Stimulated activated CD4-positive, alpha-beta T cell treated with anti-CD3 and anti-CD28 coated beads, Interleukin-1b, Interleukin-23, amount 100 ng/mL, for 1 hour (primary cell): Measurements from ENCODE around the gene ADGRL3.
"Not testable (repeated sequence)": the region's sequence is repeated elsewhere in the genome, so short reads cannot be mapped to it uniquely, and the experiment has no call there.

ENCODE experiments used
- DNase-seq, 2 donors: peaks; one replicate each; pipeline ENCODE4 v3.0.0-alpha.2; 2020; ENCODE audit warnings: low read depth in 2 of 2

ADGRL3 gene

DNA sequence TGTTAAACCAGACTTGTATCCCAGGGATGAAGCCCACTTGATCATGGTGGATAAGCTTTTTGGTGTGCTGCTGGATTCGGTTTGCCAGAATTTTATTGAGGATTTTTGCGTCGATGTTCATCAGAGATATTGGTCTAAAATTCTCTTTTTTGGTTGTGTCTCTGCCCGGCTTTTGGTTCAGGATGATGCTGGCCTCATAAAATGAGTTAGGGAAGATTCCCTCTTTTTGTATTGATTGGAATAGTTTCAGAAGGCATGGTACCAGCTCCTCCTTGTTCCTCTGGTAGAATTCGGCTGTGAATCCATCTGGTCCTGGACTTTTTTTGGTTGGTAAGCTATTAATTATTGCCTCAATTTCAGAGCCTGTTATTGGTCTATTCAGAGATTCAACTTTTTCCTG lies 556.8 kb downstream of the ADGRL3 start:
- DNase-seq: not testable (repeated sequence)

DNA sequence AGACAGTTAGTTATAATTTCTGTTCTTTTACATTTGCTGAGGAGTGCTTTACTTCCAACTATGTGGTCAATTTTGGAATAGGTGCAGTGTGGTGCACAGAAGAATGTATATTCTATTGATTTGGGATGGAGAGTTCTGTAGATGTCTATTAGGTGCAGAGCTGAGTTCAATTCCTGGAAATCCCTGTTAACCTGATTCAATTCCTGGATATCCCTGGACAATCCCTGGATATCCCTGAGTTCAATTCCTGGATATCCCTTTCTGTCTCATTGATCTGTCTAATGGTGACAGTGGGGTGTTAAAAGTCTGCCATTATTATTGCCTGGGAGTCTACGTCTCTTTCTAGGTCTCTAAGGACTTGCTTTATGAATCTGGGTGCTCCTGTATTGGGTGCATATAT lies 557.9 kb downstream of the ADGRL3 start:
- DNase-seq: not testable (repeated sequence)

DNA sequence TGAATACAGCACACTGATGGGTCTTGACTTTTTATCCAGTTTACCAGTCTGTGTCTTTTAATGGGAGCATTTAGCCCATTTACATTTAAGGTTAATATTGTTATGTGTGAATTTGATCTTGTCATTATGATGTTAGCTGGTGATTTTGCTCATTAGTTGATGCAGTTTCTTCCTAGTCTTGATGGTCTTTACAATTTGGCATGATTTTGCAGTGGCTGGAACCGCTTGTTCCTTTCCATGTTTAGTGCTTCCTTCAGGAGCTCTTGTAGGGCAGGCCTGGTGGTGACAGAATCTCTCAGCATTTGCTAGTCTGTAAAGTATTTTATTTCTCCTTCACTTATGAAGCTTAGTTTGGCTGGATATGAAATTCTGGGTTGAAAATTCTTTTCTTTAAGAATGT lies 558.5 kb downstream of the ADGRL3 start:
- DNase-seq: not testable (repeated sequence)

DNA sequence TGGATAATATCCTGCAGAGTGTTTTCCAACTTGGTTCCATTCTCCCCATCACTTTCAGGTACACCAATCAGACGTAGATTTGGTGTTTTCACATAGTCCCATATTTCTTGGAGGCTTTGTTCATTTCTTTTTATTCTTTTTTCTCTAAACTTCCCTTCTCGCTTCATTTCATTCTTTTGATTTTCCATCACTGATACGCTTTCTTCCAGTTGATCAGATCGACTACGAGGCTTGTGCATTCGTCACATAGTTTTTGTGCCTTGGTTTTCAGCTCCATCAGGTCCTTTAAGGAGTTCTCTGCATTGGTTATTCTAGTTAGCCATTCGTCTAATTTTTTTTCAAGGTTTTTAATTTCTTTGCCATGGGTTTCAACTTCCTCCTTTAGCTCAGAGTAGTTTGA lies 559.1 kb downstream of the ADGRL3 start:
- DNase-seq: not testable (repeated sequence)

DNA sequence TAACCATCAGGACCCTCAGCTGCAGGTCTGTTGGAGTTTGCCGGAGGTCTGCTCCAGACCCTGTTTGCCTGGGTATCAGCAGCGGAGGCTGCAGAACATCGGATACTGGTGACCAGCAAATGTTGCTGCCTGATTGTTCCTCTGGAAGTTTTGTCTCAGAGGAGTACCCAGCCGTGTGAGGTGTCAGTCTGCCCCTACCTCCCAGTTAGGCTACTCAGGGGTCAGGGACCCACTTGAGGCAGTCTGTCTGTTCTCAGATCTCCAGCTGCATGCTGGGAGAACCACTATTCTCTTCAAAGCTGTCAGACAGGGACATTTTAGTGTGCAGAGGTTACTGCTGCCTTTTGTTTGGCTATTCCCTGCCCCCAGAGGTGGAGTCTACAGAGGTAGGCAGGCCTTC lies 559.8 kb downstream of the ADGRL3 start:
- not testable (repeated sequence) for DNase-seq

DNA sequence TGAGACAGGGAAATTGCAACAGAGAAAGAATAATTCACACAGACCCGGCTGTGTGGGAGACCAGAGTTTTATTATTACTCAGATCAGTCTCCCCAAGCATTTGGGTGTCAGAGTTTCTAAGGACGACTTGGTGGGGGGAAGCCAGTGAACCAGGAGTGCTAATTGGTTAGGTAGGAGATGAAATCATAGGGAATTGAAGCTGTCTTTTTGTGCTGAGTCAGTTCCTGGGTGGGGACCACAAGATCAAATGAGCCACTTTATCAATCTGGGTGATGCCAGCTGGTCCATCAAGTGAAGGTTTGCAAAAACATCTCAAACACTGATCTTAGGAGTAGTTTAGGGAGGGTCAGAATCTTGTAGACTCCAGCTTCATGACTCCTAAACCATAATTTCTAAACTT lies 560.7 kb downstream of the ADGRL3 start:
- no peak for DNase-seq

DNA sequence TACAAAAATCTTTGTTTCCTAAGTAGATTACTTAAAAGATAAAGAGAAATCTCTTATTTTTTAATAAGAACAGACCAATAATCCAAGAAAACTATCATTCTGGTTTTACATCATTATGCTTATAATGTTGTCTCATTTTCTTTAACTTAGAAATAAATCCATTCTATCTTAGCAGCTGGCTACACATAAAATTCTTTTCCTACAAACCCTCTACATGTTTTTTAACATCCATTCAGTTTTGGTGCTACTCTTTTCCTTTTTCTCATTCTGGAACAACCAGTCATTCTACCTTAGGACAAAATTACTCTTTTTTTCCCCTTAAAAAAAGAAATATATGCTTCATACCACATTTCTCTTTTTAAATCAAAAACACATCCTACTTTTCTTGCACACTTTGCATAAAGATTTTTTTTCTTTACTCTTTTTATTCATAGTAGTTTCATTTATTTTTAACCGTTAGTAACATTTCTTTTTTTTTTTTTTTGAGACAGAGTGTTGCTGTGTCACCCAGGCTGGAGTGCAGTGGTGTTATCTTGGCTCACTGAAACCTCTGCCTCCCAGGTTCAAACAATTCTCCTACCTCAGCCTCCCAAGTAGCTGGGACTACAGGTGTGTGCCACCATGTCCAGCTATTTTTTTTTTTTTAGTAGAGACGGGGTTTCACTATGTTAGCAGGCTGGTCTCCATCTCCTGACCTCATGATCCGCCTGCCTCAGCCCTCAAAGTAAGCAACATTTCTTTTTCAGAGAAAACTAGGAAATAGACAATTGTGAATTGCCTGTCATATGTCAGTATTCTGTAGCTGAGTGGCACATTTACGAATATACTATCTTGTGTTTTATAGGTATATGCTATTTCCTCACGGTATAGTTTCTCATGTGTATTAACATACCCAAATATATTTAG lies 562.8 kb downstream of the ADGRL3 start:
- no peak for DNase-seq

DNA sequence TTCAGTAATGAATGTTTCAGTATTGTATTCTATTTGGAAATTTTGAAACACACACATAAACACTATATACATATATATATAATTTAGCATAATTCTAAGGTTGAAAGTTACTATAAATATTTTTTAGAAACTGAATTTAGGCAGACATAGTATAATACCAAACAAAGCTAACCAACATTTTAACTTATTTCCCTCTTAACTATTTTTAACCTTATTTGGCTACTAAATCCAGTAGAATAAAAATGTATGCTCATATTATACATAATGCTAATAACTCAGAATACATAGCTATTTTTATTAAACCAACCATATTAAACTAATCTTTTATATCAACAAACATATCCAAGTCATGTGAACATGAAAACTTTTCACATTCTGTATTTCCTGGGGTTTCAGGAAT lies 563.6 kb downstream of the ADGRL3 start:
- no peak for DNase-seq

DNA sequence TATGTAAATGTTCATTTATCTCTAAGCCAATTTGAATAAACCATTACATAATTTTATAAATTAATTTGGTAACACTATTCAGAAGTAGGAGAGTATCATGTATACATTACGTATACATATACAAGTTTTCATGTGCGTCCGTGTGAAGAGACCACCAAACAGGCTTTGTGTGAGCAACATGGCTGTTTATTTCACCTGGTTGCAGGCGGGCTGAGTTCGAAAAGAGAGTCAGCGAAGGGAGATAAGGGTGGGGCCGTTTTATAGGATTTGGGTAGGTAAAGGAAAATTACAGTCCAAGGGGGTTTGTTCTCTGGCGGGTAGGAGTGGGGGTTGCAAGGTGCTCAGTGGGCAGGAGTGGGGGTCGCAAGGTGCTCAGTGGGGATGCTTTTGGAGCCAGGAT lies 564.0 kb downstream of the ADGRL3 start:
- DNase-seq: not testable (repeated sequence)

DNA sequence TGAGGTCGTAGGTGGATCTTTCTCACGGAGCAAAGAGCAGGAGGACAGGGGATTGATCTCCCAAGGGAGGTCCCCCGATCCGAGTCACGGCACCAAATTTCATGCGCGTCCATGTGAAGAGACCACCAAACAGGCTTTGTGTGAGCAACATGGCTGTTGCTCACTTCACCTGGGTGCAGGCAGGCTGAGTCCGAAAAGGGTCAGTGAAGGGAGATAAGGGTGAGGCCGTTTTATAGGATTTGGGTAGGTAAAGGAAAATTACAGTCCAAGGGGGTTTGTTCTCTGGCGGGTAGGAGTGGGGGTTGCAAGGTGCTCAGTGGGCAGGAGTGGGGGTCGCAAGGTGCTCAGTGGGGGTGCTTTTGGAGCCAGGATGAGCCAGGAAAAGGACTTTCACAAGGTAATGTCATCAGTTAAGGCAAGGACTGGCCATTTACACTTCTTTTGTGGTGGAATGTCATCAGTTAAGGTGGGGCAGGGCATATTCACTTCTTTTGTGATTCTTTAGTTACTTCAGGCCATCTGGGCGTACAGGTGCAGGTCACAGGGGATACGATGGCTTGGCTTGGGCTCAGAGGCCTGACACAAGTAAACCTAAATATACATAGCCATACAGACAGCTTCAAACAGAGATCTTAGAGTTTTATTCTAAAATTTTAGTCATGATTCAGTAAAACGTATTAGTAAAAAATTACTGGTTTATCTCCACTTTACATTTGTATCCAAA lies 569.5 kb downstream of the ADGRL3 start:
- not testable (repeated sequence) for DNase-seq

DNA sequence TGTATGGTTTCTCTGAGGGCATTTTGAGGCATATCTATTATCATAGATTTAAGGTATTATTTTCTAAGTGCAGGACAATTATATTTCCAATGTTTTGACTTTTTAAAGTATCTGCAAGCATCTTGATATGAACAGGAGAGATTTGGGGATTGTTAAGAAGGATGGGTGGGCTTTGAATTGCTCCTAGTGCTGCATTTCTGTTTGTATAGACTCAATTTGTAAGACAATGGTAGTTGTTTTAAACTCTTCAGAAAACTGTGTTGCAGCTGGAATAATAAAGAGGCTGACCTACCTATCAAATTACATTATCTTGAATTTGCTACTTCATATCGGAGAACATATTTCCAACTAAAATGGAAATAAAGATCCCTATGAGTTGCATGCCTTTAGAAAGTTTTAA lies 570.3 kb downstream of the ADGRL3 start:
- no peak for DNase-seq

DNA sequence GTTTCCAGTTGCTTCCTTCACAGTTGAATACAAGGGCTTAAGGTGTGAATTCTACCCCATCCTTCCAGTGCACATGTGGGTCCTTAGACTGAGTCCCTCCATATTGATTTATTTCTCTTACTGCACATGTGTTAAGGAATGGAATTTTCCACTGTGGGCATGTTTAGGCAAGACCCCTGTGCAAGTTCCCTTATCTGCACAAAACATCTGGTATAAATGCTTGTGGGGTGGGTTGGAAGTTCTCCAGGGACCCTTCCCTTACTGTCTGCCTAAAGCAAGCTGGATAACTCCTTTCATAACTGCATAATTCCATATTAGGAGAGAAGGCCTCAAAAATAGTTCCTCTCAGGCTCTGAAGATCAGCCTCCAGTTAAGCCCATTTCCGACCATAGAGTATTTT lies 570.9 kb downstream of the ADGRL3 start:
- no peak for DNase-seq

DNA sequence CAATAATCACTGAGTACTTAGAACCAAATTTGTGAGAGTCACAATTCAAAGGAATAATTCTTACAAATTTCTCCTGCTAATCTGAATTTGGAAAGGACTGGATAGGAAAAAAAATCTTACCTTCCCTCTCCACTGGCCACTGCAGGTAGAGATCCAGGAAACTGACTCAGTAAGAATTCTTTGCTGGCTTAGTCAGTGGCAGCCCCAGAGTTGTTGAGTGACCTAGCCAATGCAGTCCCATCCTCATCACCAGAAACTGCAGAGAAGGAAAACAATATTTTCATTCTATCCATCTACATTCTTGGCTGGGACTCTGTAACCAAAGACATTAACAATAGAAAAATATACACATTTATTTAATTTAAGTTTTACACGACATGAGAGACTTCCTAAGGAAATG lies 572.0 kb downstream of the ADGRL3 start:
- DNase-seq: no peak

DNA sequence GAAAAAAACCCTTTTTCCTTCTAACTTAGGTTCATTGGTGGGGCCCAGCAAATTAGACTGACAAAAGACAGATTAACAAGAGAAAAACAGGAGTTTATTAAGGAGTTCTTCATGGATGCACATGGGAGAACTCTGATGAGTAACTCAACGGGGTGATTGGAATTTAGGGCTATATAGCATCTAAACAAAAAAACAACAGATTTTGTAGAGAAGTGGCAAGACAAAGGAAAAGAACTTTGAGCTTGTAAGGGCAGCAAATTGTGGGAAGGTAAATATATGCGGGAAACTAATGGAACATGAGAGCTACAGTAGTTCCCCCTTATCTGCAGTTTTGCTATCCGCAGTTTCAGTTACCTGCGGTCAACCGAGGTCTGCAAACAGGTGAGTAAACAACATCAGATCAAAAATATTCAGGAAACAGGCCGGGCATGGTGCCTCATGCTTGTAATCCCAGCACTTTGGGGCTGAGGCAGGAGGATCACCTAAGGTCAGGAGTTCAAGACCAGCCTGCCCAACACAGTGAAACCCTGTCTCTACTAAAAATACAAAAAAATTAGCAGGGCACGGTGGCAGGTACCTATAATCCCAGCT lies 573.6 kb downstream of the ADGRL3 start:
- DNase-seq: no peak

DNA sequence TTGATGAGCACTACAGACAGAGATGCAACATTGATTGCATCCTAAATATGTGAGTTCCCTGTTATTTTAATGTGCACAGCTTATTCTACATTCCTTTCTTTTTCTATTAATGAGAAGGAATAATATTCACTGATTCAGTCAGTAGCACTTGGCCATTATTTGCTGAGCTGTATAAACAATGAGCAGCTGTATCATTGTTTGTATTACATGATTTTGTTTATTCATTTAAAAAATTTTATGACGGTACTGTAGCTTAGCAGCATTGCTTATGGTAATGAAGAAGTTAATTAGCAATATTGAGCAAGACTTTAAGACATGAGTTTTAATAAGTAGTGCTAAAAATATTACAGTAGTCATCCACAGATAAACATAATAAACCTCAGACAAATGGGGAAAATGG lies 582.0 kb downstream of the ADGRL3 start:
- no peak for DNase-seq

DNA sequence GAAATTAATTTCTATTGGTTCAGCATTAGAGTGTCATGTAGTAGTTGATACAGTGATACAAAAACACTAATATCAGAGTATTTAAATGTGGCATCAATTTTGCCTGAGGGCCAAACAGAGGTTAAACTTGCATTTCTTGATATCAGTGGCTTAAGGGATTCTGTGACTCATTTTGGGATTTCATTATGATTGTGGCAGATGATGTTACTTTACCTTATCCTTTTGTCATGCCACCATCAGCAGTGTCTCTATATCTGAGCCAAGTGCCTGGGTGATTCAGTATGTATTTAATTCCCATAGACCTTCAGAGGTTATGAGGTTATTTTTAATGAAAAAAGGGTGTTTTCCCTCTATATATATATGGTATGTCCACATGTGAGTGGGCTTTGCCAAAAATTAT lies 582.9 kb downstream of the ADGRL3 start:
- no peak for DNase-seq

DNA sequence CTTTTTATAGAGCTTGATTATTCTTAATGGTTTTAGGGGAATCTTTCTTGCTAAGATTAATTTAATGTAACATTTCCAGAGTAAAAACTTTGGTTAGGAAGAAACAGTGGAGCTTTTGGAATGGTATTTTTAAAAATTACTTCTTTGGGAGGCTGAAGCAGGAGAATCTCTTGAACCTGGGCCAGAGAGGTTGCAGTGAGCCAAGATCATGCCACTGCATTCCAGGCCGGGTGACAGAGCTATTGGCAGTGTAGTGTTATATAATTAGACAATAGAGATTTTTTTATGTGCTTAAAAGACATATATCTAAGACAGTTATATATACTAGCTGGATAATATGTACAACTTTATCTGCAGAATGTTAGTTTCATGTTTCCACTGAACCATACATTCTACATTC lies 585.6 kb downstream of the ADGRL3 start:
- no peak for DNase-seq

DNA sequence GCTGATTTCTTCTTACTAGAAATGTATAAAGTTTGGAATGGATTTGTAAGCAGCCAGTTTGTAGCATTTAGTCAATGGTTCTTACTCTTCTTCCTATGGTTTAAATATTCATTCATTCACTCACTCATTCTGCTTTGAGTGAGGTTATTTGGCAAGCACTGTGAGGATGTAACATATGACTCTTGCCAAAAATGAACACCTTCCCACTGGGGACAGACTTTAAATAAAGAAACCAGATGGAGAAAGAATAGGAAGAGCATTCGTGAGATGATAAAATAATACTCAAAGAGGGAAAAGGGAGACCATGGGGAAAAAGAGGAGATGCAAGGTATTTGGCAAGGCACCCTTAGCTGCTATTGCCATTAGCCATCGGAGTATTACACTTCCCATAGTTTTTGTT lies 586.1 kb downstream of the ADGRL3 start:
- DNase-seq: no peak

DNA sequence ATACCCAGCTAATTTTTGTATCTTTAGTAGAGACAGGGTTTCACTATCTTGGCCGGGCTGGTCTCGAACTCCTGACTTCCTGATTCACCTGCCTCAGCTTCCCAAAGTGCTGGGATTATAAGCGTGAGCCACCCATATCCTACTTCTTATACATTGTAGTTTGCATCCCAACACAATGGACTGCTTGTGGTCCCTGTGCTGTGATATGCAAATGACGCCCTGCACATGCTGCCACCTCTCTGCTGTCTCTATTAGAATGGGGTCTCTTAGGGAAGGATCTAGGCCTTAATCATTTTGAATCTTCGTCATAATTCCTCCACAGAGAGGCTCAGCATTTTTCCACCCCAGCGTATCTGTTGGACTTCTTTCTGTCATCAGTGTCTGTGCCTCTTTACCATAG lies 595.9 kb downstream of the ADGRL3 start:
- DNase-seq: no peak

DNA sequence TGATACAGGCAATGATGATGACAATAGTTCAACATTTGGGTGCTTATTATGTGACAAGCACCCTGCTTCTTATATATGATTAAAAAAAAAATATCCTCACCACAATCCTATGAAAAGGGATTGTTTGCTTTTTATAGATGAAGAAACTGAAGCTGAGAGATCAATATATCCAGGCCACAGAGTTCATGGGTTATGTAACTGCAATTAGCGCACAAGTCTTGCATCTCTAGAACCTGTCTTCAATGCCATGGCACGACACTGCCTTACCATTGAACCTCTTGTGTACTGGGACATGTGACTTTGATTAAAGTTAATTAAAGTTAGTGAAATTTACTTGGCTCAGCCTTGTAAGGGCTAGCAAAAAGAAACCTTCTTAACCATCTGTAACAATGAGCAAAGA lies 599.7 kb downstream of the ADGRL3 start:
- no peak for DNase-seq

DNA sequence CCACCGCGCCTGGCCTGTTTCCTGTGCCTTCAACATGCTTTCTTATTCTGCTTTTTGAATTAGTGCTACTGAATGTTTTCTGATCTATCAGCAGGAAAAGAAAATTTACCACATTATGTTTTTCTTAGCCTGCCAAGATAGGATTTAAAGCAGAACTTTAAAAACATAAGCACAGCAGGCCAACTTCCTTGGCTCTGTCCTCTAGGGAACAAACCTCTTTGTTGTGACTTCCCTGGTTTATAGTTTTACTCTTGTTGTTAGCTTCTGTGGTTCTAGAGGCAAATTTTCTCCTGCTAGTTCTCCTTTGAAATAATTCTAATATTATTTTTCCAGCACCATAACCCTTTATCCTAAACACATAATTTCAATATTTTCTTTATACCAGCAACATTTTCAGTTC lies 605.1 kb downstream of the ADGRL3 start:
- no peak for DNase-seq

DNA sequence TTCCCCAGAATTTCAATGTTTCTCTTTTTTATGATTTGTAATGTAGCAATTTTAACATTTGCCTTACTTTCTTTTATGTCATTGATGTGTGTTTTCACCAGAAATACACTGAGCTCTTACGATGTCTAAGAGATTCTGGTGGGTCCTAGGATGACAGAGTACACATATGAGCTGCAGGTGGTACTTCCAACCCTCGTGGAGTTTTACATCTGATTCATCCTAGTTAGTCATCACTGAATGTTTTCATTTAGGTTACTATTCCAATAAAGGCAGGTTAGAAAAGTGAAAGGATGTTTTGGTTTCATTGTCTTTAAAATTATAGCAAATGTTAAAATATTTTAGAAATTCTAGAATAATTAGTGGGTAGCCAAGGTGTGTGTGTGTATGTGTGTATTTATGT lies 605.9 kb downstream of the ADGRL3 start:
- DNase-seq: no peak

DNA sequence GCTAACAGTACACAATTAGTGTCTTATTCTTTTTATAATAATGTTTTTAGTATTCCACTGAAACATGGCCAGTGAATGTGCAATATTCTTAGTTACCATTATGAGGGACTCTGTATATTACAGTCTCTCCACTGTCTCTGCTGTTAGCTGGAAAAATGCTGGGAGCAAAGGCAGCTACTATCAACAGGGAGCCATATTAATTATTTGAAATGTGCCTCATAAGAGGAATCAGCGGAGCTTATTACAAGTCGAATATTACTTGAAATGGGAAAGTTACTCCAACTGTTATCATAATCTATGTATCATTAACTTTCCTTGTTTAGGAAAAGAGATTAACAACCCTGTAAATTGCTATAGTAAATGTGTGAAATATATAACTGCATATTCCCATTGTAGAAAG lies 612.0 kb downstream of the ADGRL3 start:
- DNase-seq: no peak
